DOHH2 (cell line): Measurements from ENCODE around the gene FLAD1.

Experiments
- H3F3A ChIP-seq: fragments of 200-600 bp; sonication (generic), shearing (Covaris generic); 2 replicates; pipeline ENCODE4 v1.6.0; 2016; ENCODE audit warnings: antibody characterized with exemption, mild to moderate bottlenecking; ENCODE audit not compliant: control insufficient read depth, insufficient read depth
- H3K27ac ChIP-seq: fragments of 200-600 bp; sonication (generic); 2 replicates; pipeline ENCODE4 v1.5.1; 2014; ENCODE audit warnings: low read depth, mild to moderate bottlenecking, low read length, moderate library complexity
- H3K27me3 ChIP-seq: fragments of 200-600 bp; sonication (generic); 2 replicates; pipeline ENCODE4 v1.6.1; 2014; ENCODE audit warnings: mild to moderate bottlenecking, low read length, mixed read lengths; ENCODE audit not compliant: control insufficient read depth
- H3K36me3 ChIP-seq: fragments of 200-600 bp; sonication (generic); 2 replicates; pipeline ENCODE4 v1.6.1; 2014; ENCODE audit warnings: mild to moderate bottlenecking, low read length, moderate library complexity, mixed read lengths; ENCODE audit not compliant: control insufficient read depth
- H3K4me1 ChIP-seq: fragments of 200-600 bp; sonication (generic); 2 replicates; pipeline ENCODE4 v1.6.1; 2014; ENCODE audit warnings: mild to moderate bottlenecking, low read length, mixed read lengths; ENCODE audit not compliant: control insufficient read depth
- H3K4me2 ChIP-seq: fragments of 200-600 bp; sonication (generic); 2 replicates; pipeline ENCODE4 v1.6.0; 2014; ENCODE audit warnings: mild to moderate bottlenecking, low read length, moderate library complexity
- H3K4me3 ChIP-seq: fragments of 200-600 bp; sonication (generic); 2 replicates; pipeline ENCODE4 v1.5.1; 2014; ENCODE audit warnings: mild to moderate bottlenecking, low read length, mixed read lengths
- H3K79me2 ChIP-seq: fragments of 200-600 bp; sonication (generic); 2 replicates; pipeline ENCODE4 v1.6.1; 2014; ENCODE audit warnings: mild to moderate bottlenecking, low read length, mixed read lengths; ENCODE audit not compliant: control insufficient read depth
- H3K9me2 ChIP-seq: fragments of 200-600 bp; sonication (generic); replicated peaks from 2 replicates; pipeline ENCODE4 v1.6.1; 2014; ENCODE audit warnings: mild to moderate bottlenecking, low read length, mixed read lengths; ENCODE audit not compliant: control insufficient read depth
- H3K9me3 ChIP-seq: fragments of 200-600 bp; sonication (generic); 2 replicates; pipeline ENCODE4 v1.6.1; 2014; ENCODE audit warnings: antibody characterized with exemption, low read length, mixed read lengths; ENCODE audit not compliant: control insufficient read depth, insufficient read depth
- H4K20me1 ChIP-seq: fragments of 200-600 bp; sonication (generic); 2 replicates; pipeline ENCODE4 v1.6.0; 2014; ENCODE audit warnings: low read depth, mild to moderate bottlenecking, antibody characterized with exemption, low read length, moderate library complexity; ENCODE audit not compliant: control insufficient read depth, insufficient read depth
- EZH2phosphoT487 ChIP-seq: fragments of 200-600 bp; sonication (generic); IDR thresholded peaks from 2 replicates; pipeline ENCODE4 v1.6.1; 2017; ENCODE audit warnings: borderline replicate concordance, mild to moderate bottlenecking, antibody characterized with exemption, low read length, moderate library complexity, mixed read lengths
- TF ChIP-seq, protein P1 (sequence below): fragments of 200-600 bp; sonication (generic); IDR thresholded peaks from one replicate; pipeline ENCODE4 v1.5.1; 2014; ENCODE audit warnings: antibody characterized with exemption, mild to moderate bottlenecking, low read depth, low read length; ENCODE audit not compliant: poor library complexity, severe bottlenecking

FLAD1 gene

DNA sequence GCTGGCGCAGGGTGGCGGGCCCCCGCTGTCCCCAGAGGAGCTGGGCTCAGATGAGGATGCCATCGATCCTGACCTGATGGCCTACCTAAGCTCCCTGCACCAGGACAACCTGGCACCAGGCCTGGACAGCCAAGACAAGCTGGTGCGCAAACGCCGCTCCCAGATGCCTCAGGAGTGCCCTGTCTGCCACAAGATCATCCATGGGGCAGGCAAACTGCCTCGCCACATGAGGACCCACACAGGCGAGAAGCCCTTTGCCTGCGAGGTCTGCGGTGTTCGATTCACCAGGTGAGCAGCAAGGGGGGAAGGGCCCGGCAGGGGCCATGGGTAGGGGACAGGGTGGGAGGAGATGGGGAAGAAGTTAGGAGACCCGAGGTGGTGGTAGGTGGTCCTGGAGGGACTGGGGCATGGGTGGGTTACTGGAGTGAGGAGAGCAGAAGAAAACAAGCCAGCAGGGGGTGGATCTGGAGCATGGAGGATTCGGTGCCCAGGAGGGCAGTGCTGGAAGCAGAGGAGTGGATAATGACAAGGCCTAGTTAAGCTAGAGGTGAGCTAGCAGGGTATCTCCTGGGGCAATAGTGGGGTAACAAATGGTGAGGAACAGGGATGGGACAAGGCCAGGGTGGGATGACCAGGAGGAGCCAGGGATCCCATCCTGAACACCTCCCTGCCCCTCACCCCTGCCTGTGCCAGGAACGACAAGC, 32.5 kb downstream of the FLAD1 start:
- TF ChIP-seq, protein P1, sequence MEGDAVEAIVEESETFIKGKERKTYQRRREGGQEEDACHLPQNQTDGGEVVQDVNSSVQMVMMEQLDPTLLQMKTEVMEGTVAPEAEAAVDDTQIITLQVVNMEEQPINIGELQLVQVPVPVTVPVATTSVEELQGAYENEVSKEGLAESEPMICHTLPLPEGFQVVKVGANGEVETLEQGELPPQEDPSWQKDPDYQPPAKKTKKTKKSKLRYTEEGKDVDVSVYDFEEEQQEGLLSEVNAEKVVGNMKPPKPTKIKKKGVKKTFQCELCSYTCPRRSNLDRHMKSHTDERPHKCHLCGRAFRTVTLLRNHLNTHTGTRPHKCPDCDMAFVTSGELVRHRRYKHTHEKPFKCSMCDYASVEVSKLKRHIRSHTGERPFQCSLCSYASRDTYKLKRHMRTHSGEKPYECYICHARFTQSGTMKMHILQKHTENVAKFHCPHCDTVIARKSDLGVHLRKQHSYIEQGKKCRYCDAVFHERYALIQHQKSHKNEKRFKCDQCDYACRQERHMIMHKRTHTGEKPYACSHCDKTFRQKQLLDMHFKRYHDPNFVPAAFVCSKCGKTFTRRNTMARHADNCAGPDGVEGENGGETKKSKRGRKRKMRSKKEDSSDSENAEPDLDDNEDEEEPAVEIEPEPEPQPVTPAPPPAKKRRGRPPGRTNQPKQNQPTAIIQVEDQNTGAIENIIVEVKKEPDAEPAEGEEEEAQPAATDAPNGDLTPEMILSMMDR = no peak
- TF ChIP-seq EZH2phosphoT487 = no peak
- H3K9me3 ChIP-seq = no peaks in the 10 kb centered on the region
- no peaks in the 10 kb centered on the region for H3K9me2 ChIP-seq
- H3F3A ChIP-seq = peaks cover 25% of the 10 kb centered on the region
- peak overlapping the region; percentile 35; the same call in 1 of the 2 replicates for H3K27ac ChIP-seq
- H3K36me3 ChIP-seq = peaks cover 24% of the 10 kb centered on the region
- peak overlapping the region; percentile 90 for H3K4me2 ChIP-seq
- H3K4me1 ChIP-seq = peaks cover 75% of the 10 kb centered on the region
- H3K4me3 ChIP-seq = no peak overlapping the region
- H4K20me1 ChIP-seq = no peaks in the 10 kb centered on the region
- no peaks in the 10 kb centered on the region for H3K79me2 ChIP-seq
- H3K27me3 ChIP-seq = no peaks in the 10 kb centered on the region

DNA sequence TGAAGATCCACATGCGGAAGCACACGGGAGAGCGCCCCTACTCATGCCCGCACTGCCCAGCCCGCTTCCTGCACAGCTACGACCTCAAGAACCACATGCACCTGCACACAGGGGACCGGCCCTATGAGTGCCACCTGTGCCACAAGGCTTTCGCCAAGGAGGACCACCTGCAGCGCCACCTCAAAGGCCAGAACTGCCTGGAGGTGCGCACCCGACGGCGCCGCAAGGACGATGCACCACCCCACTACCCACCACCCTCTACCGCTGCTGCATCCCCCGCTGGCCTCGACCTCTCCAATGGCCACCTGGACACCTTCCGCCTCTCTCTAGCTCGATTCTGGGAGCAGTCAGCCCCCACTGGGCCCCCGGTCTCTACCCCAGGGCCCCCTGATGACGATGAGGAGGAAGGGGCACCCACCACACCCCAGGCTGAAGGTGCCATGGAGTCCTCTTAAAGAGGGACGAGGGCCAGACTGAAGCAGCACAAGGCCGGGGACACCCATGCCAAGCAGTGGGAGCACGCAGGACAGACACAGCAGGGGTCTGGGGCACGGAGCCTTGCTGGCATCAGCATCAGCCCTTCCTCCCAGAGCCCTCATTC, 33.2 kb downstream of the FLAD1 start:
- Histone ChIP-seq H3K27me3 (no peaks in the 10 kb centered on the region), H3K36me3 (peaks cover 24% of the 10 kb centered on the region), H3K4me3 (peak overlapping the region; percentile 14), H3K79me2 (no peaks in the 10 kb centered on the region), H3K27ac (peak overlapping the region; percentile 66), H4K20me1 (no peaks in the 10 kb centered on the region), H3K4me2 (peak overlapping the region; percentile 90), H3K9me3 (no peaks in the 10 kb centered on the region), H3F3A (peaks cover 25% of the 10 kb centered on the region), H3K9me2 (no peaks in the 10 kb centered on the region), H3K4me1 (peaks cover 71% of the 10 kb centered on the region)
- no peak for TF ChIP-seq EZH2phosphoT487
- TF ChIP-seq, protein P1 = no peak

GRCh38 chr1:155017041-155017945, 34.1 kb downstream of the FLAD1 start:
- no peaks in the 10 kb centered on the region for H3K27me3 ChIP-seq
- H3K9me2 ChIP-seq = no peaks in the 10 kb centered on the region
- H3K4me3 ChIP-seq = peak overlapping the region; percentile 65
- no peaks in the 10 kb centered on the region for H3K79me2 ChIP-seq
- H3K9me3 ChIP-seq = no peaks in the 10 kb centered on the region
- peaks cover 66% of the 10 kb centered on the region for H3K4me1 ChIP-seq
- peak overlapping the region; percentile 90 for H3K4me2 ChIP-seq
- H4K20me1 ChIP-seq = no peaks in the 10 kb centered on the region
- H3K36me3 ChIP-seq = peaks cover 24% of the 10 kb centered on the region
- H3F3A ChIP-seq = peaks cover 25% of the 10 kb centered on the region
- H3K27ac ChIP-seq = peak overlapping the region; percentile 66
- TF ChIP-seq EZH2phosphoT487 = no peak
- TF ChIP-seq, protein P1 = peak; percentile 100
